Stimulated activated CD4-positive, alpha-beta T cell treated with anti-CD3 and anti-CD28 coated beads, TNF-alpha, amount 100 ng/mL, for 48 hours (primary cell): Measurements from ENCODE around the gene ATAD1.
"Not testable (repeated sequence)": the region's sequence is repeated elsewhere in the genome, so short reads cannot be mapped to it uniquely, and the experiment has no call there.

Source experiments
- DNase-seq, 3 donors: peaks; one replicate each; pipeline ENCODE4 v3.0.0-alpha.2; 2020; ENCODE audit warnings: low read depth in 3 of 3

The ATAD1 gene

GRCh38 chr10:87753995-87754866, 63.8 kb downstream of the ATAD1 start:
- no peak for DNase-seq

DNA sequence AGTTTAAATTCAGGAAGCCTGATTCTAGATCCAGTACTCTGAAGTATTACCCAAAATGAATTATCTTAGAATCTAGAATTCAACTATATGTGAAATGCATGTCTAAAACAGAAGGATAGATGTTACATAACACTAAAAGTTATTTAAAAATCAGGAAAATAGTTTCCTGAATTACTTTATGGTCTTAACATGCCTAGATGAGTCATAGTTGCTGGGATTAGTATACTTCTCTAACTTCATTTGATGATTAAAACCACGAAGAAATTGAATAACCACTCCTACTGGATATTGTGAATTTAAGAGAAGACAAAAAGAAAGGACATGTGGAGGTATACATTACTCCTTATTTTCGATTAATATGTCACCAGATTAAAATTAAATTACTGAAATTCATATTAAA, 65.5 kb downstream of the ATAD1 start:
- DNase-seq = no peak

GRCh38 chr10:87751274-87751673, 66.8 kb downstream of the ATAD1 start:
- no peak for DNase-seq

DNA sequence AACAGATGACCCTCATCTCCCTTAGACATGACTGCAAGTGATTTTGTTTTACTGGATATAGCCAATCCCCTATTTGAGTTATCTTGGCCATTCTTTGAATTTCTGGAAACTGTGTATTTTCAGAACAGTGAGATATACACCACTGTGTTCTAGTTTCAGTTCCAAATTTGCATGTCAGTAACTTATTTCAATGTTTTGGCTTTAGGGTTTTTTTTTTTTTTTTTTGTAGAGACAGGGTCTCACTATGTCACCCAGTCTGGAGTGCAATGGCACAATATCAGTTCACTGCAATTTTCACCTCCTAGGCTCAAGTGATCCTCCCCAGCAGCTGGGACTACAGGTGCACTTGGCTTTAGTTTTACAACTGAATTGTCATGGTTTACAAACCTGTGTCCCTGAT, 67.2 kb downstream of the ATAD1 start:
- no peak for DNase-seq

- DNase-seq = no peak
Observed at GRCh38 chr10:87750001-87750671, 67.9 kb downstream of the ATAD1 start.

GRCh38 chr10:87748244-87748643, 69.8 kb downstream of the ATAD1 start:
- not testable (repeated sequence) for DNase-seq

DNA sequence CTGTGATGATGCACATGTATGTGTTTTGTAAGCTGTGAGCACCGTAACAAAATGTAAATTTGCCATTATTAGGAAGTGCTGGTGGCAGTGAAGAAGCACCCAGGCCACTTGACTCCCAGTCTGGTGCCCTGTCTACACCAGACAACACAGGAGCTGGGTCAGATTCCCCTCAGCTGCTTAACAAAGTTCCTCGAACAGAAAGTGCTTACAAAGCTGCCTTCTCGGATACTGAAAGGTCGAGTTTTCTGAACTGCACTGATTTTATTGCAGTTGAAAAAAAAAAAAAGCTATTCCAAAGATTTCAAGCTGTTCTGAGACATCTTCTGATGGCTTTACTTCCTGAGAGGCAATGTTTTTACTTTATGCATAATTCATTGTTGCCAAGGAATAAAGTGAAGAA, 71.1 kb downstream of the ATAD1 start:
- DNase-seq = no peak

DNA sequence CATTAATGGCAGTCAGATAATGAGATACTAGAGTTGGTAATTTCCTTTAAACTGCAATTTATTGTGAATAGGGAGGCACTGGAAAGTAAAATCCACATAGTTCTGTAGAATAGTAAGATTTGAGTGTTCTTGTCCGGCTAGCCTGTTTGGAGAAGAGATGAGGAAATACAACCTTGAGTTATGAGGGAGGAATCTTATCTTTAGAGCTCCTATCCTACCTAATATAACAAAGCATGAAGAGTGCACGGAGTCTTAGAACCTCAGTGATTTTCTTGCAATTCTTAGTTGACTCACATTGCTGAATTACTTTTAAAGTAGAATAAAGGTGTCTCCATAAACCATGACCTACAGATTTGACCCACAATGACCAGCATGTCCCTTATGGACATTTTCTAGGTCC, 73.4 kb downstream of the ATAD1 start:
- no peak for DNase-seq

DNA sequence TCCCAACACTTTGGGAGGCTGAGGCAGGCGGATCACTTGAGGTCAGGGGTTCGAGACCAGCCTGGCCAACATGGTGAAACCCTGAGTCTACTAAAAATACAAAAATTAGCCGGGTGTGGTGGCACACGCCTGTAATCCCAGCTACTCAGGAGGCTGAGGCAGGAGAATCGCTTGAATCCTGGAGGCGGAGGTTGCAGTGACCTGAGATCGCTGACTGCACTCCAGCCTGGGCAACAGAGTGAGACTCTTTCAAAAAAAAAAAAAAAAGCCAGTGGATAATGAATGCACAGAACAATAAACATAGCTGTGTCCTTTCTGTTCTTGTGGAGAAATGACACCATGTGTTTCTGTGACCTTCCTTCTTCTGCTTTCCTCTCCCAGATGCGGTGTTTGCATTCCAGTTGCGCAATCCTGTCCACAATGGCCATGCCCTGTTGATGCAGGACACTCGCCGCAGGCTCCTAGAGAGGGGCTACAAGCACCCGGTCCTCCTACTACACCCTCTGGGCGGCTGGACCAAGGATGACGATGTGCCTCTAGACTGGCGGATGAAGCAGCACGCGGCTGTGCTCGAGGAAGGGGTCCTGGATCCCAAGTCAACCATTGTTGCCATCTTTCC, 74.9 kb downstream of the ATAD1 start:
- DNase-seq = not testable (repeated sequence)

DNA sequence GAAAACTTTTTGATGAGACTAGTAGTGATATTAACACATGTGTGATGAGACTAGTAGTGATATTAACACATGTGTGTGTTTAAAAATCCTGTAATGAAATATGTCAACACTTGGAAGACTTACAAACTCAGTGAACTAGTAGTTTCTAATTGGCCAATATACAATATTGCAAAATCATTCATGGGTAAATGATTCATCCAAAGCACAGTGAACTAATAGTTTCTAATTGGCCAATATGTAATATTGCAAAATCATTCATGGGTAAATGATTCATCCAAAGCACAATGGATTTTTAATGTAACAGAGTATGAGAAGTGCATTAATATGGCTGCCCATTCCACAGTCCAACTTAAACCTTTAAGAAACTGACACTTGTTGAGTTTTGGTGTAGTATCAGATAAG, 77.8 kb downstream of the ATAD1 start:
- DNase-seq = no peak

DNA sequence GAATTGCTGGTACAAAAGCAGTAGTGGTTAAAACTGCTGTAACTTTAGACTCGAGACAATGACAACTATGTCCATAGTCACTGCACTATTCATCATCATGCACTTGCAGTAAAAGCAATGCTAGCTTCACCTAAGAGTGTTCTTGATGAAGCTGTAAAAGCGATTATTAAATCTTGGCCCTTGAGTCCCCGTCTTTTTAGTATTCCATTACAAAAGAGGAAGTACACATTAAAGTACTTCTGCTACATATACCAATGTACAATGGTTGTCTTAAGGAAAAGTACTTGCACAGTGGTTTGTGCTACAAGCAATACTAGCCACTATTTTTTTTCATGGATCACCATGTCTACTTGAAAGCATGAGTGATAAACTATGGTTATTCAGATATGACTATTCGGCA, 78.3 kb downstream of the ATAD1 start:
- no peak for DNase-seq

GRCh38 chr10:87738253-87738652, 79.8 kb downstream of the ATAD1 start:
- not testable (repeated sequence) for DNase-seq

DNA sequence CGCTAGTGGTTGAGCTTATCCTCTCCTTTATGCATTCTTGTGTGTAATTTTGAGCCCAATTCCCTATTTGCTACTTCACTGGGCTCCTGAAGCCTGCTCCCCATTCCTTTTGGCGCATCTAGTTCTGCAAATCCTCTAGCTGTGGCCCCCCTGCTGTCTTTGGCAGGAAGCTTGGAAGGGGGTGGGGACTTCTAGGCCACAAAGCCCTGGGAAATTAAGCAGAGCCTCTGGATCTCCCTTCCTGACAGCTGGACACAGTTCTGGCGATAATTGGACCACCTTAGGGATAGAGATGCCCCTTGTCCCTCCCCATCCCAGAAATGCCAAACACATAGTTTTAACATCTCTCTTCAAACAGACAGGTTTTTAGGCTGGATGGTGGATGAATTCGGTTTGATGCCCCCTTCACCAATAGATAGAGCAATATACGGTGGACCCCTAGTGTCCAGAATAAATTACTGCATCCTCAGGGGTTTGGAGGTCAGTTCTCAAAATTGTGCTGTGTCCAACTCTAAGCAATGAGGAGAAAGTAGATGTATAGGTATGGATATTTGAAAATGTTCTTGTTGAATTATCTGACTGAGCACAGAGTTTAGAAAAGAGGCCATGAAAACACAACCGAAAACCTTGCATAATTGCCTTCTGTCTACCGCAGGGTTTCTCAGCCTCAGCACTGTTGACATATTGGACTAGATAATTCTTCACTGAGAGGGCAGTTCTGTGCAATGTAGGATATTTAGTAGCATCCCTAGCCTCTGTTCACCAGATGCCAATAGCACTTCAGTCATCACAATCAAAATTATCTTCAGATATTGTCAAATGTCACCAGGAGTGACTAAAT, 82.8 kb downstream of the ATAD1 start:
- DNase-seq = no peak

DNA sequence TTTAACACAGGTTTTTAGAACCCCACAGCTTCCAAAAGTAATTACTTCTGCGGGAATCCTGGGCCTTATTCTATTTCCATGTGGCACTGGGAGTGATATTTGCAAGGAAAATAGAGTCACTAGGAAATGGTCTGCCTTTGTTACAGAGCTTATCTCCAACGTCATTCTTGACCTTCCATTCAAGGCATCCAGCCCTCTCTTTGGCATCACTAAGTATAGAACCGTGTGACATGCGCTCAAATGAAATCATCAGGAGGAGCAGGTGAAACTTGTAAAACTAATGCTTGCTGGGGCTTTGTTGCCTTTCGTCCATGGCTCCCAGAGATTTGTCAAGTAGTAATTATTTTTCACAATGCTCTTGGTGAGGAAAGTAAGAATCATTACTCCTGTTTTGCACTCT, 84.9 kb downstream of the ATAD1 start:
- DNase-seq = no peak

- DNase-seq = no peak
Observed at GRCh38 chr10:87729940-87730339, 88.1 kb downstream of the ATAD1 start.

DNA sequence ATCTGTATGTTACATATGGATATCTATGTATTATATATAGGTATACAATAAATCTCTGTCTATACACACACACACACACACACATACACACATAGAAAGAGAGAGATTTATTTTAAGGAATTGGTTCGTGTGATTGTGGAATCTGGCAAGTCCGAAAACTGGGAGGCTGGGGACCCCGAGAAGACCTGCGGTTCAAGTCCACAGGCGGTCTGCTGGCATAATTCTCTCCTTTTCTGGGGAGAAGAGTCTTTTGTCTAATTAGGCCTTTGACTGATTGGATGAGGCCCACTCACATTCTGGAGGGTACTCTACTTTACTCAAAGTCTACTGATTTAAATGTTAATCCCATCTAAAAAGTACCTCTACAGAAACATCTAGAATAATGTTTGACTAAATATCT, 93.2 kb downstream of the ATAD1 start:
- DNase-seq = no peak

GRCh38 chr10:87723500-87723899, 94.5 kb downstream of the ATAD1 start:
- DNase-seq = no peak

DNA sequence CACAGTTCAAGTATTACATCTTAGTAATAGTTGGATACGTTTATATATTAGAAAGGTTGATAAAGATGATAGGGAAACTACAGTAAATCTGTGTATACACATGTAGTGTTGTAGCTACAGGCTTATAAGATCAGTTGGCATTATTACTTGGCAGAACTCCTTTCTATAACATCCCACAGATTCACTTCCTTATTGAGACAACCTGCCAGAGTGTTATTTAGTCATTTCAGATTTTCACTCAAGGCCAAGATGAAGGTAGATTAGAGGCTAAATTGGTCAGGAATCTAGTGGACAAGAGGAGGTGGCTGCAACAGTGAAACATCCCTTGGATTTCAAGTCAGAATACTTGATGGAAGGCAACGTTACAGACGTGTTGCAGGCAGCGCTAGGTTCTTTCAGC, 95.3 kb downstream of the ATAD1 start:
- DNase-seq = no peak

DNA sequence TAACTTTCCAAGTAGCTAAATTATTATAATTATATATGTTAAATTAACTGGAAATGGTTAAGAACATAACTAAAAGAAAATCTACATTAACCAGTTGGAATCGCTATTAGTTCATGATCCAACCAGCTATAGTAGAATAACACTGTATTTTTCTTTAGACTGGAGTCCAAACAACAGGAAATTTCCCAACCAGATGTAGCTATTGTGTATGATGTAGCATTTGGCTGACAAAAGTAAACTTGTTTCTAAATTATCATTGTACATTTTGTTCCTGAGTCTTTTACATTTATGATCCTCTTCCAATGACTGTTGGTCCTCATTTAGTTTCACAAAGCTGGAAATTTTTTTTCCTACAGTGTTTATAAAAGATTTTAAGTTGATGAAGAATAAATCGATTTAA, 96.2 kb downstream of the ATAD1 start:
- no peak for DNase-seq

- DNase-seq = no peak
Observed at GRCh38 chr10:87720665-87721064, 97.4 kb downstream of the ATAD1 start.

DNA sequence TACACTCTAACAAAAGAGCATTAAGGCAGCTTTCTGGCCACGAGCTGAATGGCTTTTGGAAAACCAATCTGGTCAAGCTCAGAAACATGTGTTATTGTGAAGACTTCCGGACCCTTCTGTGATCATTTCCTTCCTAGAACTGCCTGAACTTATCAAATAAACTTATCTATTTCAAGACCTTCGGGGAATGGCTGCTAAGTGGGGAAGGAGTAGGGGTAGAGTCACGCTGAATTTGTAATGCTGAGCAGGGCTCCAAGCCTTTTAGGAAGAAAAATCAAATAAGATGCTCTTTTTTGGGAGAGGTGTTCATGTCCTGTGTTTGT, 101.7 kb downstream of the ATAD1 start:
- no peak for DNase-seq
